OCI-LY1 (cell line): ENCODE results near the gene BMP8B.
"Not testable (repeated sequence)": the region's sequence is repeated elsewhere in the genome, so short reads cannot be mapped to it uniquely, and the experiment has no call there.

ENCODE experiments used
- H2AFZ ChIP-seq: fragments of 200-600 bp; sonication (generic), shearing (Covaris generic); 2 replicates; pipeline ENCODE4 v1.6.0; 2014; ENCODE audit warnings: antibody characterized with exemption, mild to moderate bottlenecking, low read length
- H3F3A ChIP-seq: fragments of 200-600 bp; sonication (generic), shearing (Covaris generic); 2 replicates; pipeline ENCODE4 v1.6.0; 2014; ENCODE audit warnings: mild to moderate bottlenecking, antibody characterized with exemption, low read length, moderate library complexity; ENCODE audit not compliant: insufficient read depth
- H3K27ac ChIP-seq: fragments of 200-600 bp; sonication (generic); 2 replicates; pipeline ENCODE4 v1.5.1; 2014; ENCODE audit warnings: low read length, mixed run types, mild to moderate bottlenecking, low read depth; ENCODE audit not compliant: poor library complexity, severe bottlenecking
- H3K27me3 ChIP-seq: fragments of 200-600 bp; sonication (generic); 2 replicates; pipeline ENCODE4 v1.6.0; 2014; ENCODE audit warnings: antibody characterized with exemption, mild to moderate bottlenecking, low read length, moderate library complexity; ENCODE audit not compliant: insufficient read depth
- H3K36me3 ChIP-seq: fragments of 200-600 bp; sonication (generic); 2 replicates; pipeline ENCODE4 v1.6.1; 2014; ENCODE audit warnings: mild to moderate bottlenecking, antibody characterized with exemption, low read length, moderate library complexity, mixed read lengths; ENCODE audit not compliant: insufficient read depth
- H3K4me1 ChIP-seq: fragments of 200-600 bp; sonication (generic); 2 replicates; pipeline ENCODE4 v1.5.1; 2014; ENCODE audit warnings: mild to moderate bottlenecking, low read length, moderate library complexity; ENCODE audit not compliant: insufficient read depth, severe bottlenecking
- H3K4me2 ChIP-seq: fragments of 200-600 bp; sonication (generic), shearing (Covaris generic); 2 replicates; pipeline ENCODE4 v1.6.1; 2014; ENCODE audit warnings: low read length
- H3K4me3 ChIP-seq: fragments of 200-600 bp; sonication (generic); 2 replicates; pipeline ENCODE4 v1.5.1; 2014; ENCODE audit warnings: low read length, low read depth, mild to moderate bottlenecking, mixed read lengths; ENCODE audit not compliant: poor library complexity, severe bottlenecking
- H3K79me2 ChIP-seq: fragments of 200-600 bp; shearing (Covaris generic); 2 replicates; pipeline ENCODE4 v1.6.1; 2016; ENCODE audit warnings: mixed run types, low read length, mixed read lengths; ENCODE audit not compliant: insufficient read depth
- H3K9ac ChIP-seq: fragments of 200-600 bp; sonication (generic), shearing (Covaris generic); 2 replicates; pipeline ENCODE4 v1.6.1; 2014; ENCODE audit warnings: mild to moderate bottlenecking, low read length, mixed read lengths
- H3K9me2 ChIP-seq: fragments of 200-600 bp; sonication (generic), shearing (Covaris generic); 2 replicates; pipeline ENCODE4 v1.6.1; 2014; ENCODE audit warnings: low read depth, mild to moderate bottlenecking, low read length, mixed read lengths
- H3K9me3 ChIP-seq: fragments of 200-600 bp; shearing (Covaris generic); 2 replicates; pipeline ENCODE4 v1.6.1; 2014; ENCODE audit warnings: low read length, mixed read lengths
- H4K20me1 ChIP-seq: fragments of 200-600 bp; sonication (generic), shearing (Covaris generic); 2 replicates; pipeline ENCODE4 v1.6.0; 2016; ENCODE audit warnings: mild to moderate bottlenecking, low read length; ENCODE audit not compliant: insufficient read depth
- CTCF ChIP-seq: fragments of 200-600 bp; sonication (generic), shearing (Covaris generic); IDR thresholded peaks from 2 replicates; pipeline ENCODE4 v1.5.1; 2017; ENCODE audit warnings: mild to moderate bottlenecking, antibody characterized with exemption, low read length, moderate library complexity, mixed read lengths
- EZH2 ChIP-seq: fragments of 200-600 bp; sonication (generic), shearing (Covaris generic); IDR thresholded peaks from 2 replicates; pipeline ENCODE4 v1.8.0; 2017; ENCODE audit warnings: borderline replicate concordance, mixed run types, mild to moderate bottlenecking, antibody characterized with exemption, low read length, moderate library complexity, mixed read lengths

The BMP8B gene

GRCh38 chr1:39800471-39800835, 11.8 kb upstream of the BMP8B start:
- Histone ChIP-seq H3K27me3 (no peaks in the 10 kb centered on the region), H3K27ac (no peak overlapping the region), H3F3A (no peaks in the 10 kb centered on the region), H3K4me3 (no peak overlapping the region), H3K9me2 (no peaks in the 10 kb centered on the region), H2AFZ (no peak overlapping the region), H3K4me1 (peaks cover 14% of the 10 kb centered on the region), H3K36me3 (no peaks in the 10 kb centered on the region), H3K4me2 (no peak overlapping the region), H3K9ac (no peak overlapping the region), H3K9me3 (no peaks in the 10 kb centered on the region), H3K79me2 (no peaks in the 10 kb centered on the region), H4K20me1 (no peaks in the 10 kb centered on the region)
- TF ChIP-seq CTCF (no peak), EZH2 (no peak)

- peak overlapping the region; percentile 39; the same call in 1 of the 2 replicates for H3K9ac ChIP-seq
Measured at GRCh38 chr1:39799770-39800470, 11.3 kb upstream of the BMP8B start.

GRCh38 chr1:39798859-39799769, 10.4 kb upstream of the BMP8B start:
- H3K4me2 ChIP-seq: peak overlapping the region; percentile 57
- not testable (repeated sequence) for H3K79me2 ChIP-seq, H3K9me3 ChIP-seq, H3F3A ChIP-seq, H3K27me3 ChIP-seq, H3K36me3 ChIP-seq, H3K9me2 ChIP-seq, H4K20me1 ChIP-seq
- peak overlapping the region; percentile 39; the same call in 1 of the 2 replicates for H3K9ac ChIP-seq
- peak; percentile 85 for TF ChIP-seq CTCF
- H2AFZ ChIP-seq: peak overlapping the region; percentile 26; the same call in 1 of the 2 replicates
- peaks cover 14% of the 10 kb centered on the region for H3K4me1 ChIP-seq
- H3K27ac ChIP-seq: peak overlapping the region; percentile 63
- H3K4me3 ChIP-seq: peak overlapping the region; percentile 46

More at GRCh38 chr1:39799770-39800470, 11.3 kb upstream of the BMP8B start:
- Histone ChIP-seq H3K4me1 (peaks cover 14% of the 10 kb centered on the region), H4K20me1 (no peaks in the 10 kb centered on the region), H3K9me3 (no peaks in the 10 kb centered on the region), H3K27me3 (no peaks in the 10 kb centered on the region), H3K79me2 (no peaks in the 10 kb centered on the region), H3K4me2 (peak overlapping the region; percentile 57), H3K4me3 (peak overlapping the region; percentile 46), H3K27ac (no peak overlapping the region), H3K9me2 (no peaks in the 10 kb centered on the region), H3F3A (no peaks in the 10 kb centered on the region), H3K36me3 (no peaks in the 10 kb centered on the region), H2AFZ (no peak overlapping the region)
- TF ChIP-seq CTCF: peak; percentile 58
- TF ChIP-seq EZH2: no peak
